ENCODE measurements around the gene FRMD4A.
"Not testable (repeated sequence)": the region's sequence is repeated elsewhere in the genome, so short reads cannot be mapped to it uniquely, and the experiment has no call there.

The FRMD4A gene

GRCh38 chr10:13848520-13849445 lies 481.9 kb downstream of the FRMD4A start:
- no peak for DNase-seq (ENCODE audit: low spot score)

GRCh38 chr10:13847201-13847631 lies 483.5 kb downstream of the FRMD4A start:
- no peak for DNase-seq (ENCODE audit: low spot score)

- DNase-seq (ENCODE audit: low spot score): no peak
Measured at GRCh38 chr10:13845897-13846296, 484.8 kb downstream of the FRMD4A start.

GRCh38 chr10:13844651-13845050 lies 486.1 kb downstream of the FRMD4A start:
- no peak for DNase-seq (ENCODE audit: low spot score)

- no peak for DNase-seq (ENCODE audit: low spot score)
Measured at GRCh38 chr10:13842117-13842516, 488.6 kb downstream of the FRMD4A start.

- no peak for DNase-seq (ENCODE audit: low spot score)
Measured at GRCh38 chr10:13840036-13840435, 490.7 kb downstream of the FRMD4A start.

- DNase-seq (ENCODE audit: low spot score): no peak
Measured at GRCh38 chr10:13839430-13839990, 491.2 kb downstream of the FRMD4A start.

- DNase-seq (ENCODE audit: low spot score): no peak
Measured at GRCh38 chr10:13839030-13839429, 491.7 kb downstream of the FRMD4A start.

- DNase-seq (ENCODE audit: low spot score): no peak
Measured at GRCh38 chr10:13837966-13838365, 492.8 kb downstream of the FRMD4A start.

- DNase-seq (ENCODE audit: low spot score): no peak
Measured at GRCh38 chr10:13834581-13835286, 496.0 kb downstream of the FRMD4A start.

GRCh38 chr10:13831711-13832141 lies 499.0 kb downstream of the FRMD4A start:
- DNase-seq (ENCODE audit: low spot score): no peak

GRCh38 chr10:13830385-13830784 lies 500.3 kb downstream of the FRMD4A start:
- no peak for DNase-seq (ENCODE audit: low spot score)

GRCh38 chr10:13829790-13830189 lies 500.9 kb downstream of the FRMD4A start:
- DNase-seq (ENCODE audit: low spot score): no peak

- not testable (repeated sequence) for DNase-seq (ENCODE audit: low spot score)
Measured at GRCh38 chr10:13828284-13828683, 502.4 kb downstream of the FRMD4A start.

GRCh38 chr10:13827076-13827797 lies 503.5 kb downstream of the FRMD4A start:
- DNase-seq (ENCODE audit: low spot score): no peak

- no peak for DNase-seq (ENCODE audit: low spot score)
Measured at GRCh38 chr10:13823709-13824405, 506.9 kb downstream of the FRMD4A start.

GRCh38 chr10:13823096-13823708 lies 507.5 kb downstream of the FRMD4A start:
- DNase-seq (ENCODE audit: low spot score): no peak

GRCh38 chr10:13822490-13822889 lies 508.2 kb downstream of the FRMD4A start:
- DNase-seq (ENCODE audit: low spot score): no peak

- DNase-seq (ENCODE audit: low spot score): no peak
Measured at GRCh38 chr10:13820964-13821337, 509.8 kb downstream of the FRMD4A start.

GRCh38 chr10:13820119-13820963 lies 510.4 kb downstream of the FRMD4A start:
- DNase-seq (ENCODE audit: low spot score): no peak

Data from CD4-positive, alpha-beta T cell treated with Interleukin-15 for 4 hours (primary cell).